ENCODE measurements around the gene SPP2. TPM values are rescaled to one million over a fixed set of nuclear protein-coding genes. Genes with fewer than 3 reads are reported as not detected.

SPP2 gene, protein sequence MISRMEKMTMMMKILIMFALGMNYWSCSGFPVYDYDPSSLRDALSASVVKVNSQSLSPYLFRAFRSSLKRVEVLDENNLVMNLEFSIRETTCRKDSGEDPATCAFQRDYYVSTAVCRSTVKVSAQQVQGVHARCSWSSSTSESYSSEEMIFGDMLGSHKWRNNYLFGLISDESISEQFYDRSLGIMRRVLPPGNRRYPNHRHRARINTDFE
- total RNA-seq (not detected), polyA plus RNA-seq (not detected)

DNA sequence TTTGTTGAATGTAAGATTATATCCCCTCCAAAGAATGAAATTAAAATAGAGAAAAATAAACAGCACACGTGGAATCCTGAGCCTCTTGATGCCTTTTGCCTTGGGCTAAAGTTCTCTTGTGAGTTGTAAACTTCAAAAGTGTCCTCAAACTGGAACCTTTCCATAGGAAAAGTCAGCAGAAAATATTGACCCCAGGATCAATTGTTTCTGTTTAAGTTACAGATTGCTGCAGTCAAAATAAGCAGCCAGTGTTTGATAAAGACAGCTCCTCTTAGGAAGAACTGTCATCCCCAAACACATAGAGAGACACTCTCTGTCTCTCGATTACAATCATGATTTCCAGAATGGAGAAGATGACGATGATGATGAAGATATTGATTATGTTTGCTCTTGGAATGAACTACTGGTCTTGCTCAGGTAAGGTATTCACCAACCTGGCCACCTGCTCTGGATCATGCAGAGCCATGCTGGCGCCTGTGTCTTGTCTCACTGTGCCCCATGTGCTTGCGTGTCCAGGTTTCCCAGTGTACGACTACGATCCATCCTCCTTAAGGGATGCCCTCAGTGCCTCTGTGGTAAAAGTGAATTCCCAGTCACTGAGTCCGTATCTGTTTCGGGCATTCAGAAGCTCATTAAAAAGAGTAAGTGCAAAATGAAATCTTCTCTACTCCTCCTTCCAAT is at the start of gene SPP2:
TSS of gene SPP2 (plus strand) at position 248 of the 681 bp plus-strand sequence. CDS start at position 333, 85 bp downstream.
- Histone ChIP-seq H3K27ac (ENCODE audit: insufficient read depth, low read length, poor library complexity, severe bottlenecking) (no peak within 1 kb of the TSS), H3K4me3 (ENCODE audit: low read depth, low read length) (no peak within 1 kb of the TSS), H3K36me3 (ENCODE audit: control insufficient read depth, insufficient read depth, low read length) (no peaks in the 10 kb centered on the region), H3K9me3 (ENCODE audit: control insufficient read depth in 2 of 2, low read length in 2 of 2) (no peaks in the 10 kb centered on the region), H3K4me1 (ENCODE audit: control insufficient read depth, insufficient read depth, low read length, poor library complexity, severe bottlenecking) (no peaks in the 10 kb centered on the region), H3K27me3 (ENCODE audit: control insufficient read depth, insufficient read depth, low read length) (peaks cover 11% of the 10 kb centered on the region)
- Mint-ChIP-seq H3K4me1 (no peaks in the 10 kb centered on the region), H3K9me3 (peaks cover 0 to 5% (median 0%) of the 10 kb centered on the region in 7 donors), H3K4me3 (no peak within 1 kb of the TSS), H3K27me3 (peaks cover 34% of the 10 kb centered on the region), H3K36me3 (no peaks in the 10 kb centered on the region), H3K27ac (no peak within 1 kb of the TSS)
- DNase-seq (no peak), ATAC-seq (ENCODE audit: low read depth in 2 of 2) (no peak)

DNA sequence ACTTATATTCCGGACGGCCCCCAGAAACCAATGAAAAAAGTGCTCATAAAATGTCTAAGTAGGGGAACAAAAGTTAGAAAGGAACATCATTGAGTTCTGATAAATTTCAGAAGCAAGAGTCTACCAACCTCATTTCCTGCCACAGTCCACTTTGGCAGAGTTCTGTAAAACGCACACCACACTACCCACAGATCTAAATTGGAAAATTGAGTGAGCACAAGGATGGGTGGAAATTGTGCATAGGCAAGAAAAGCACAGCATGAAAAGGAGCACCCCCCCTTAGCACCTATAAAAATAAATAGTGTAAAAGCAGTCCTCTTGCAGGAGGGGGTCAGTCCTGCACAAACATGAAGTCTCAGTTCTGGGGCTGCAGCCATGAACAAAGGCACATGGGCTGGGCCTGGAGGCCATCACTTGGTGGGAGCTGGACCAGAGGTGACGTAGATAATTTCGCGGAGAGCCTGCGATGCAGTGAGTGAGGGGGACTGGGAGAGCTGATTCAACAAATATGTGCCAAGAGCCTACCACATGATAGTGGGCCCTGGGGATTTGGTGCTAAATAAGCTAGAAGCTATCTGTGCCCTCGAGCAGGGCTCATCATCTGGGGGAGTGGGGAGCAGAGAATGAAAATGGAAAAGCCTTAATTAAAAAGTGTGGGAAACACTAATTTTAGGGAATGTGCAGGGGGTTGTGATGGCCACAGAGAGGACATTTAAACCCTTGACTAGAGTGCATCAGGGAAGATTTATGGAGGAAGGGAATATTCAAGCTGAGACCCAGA is 48.9 kb upstream of the SPP2 start:
- Mint-ChIP-seq H3K27ac (peak overlapping the region in 2 of 3 donors; percentile 22 to 57), H3K27me3 (peaks cover 19% of the 10 kb centered on the region), H3K36me3 (no peaks in the 10 kb centered on the region), H3K4me1 (peaks cover 7 to 17% (median 10%) of the 10 kb centered on the region in 4 donors), H3K4me3 (no peak overlapping the region), H3K9me3 (peaks cover 0 to 2% (median 0%) of the 10 kb centered on the region in 7 donors)
- Histone ChIP-seq H3K36me3 (ENCODE audit: control insufficient read depth, insufficient read depth, low read length) (no peaks in the 10 kb centered on the region), H3K4me3 (ENCODE audit: low read depth, low read length) (no peak overlapping the region), H3K27me3 (ENCODE audit: control insufficient read depth, insufficient read depth, low read length) (peaks cover 3% of the 10 kb centered on the region), H3K4me1 (ENCODE audit: control insufficient read depth, insufficient read depth, low read length, poor library complexity, severe bottlenecking) (peaks cover 10% of the 10 kb centered on the region), H3K27ac (ENCODE audit: insufficient read depth, low read length, poor library complexity, severe bottlenecking) (no peak overlapping the region), H3K9me3 (ENCODE audit: control insufficient read depth in 2 of 2, low read length in 2 of 2) (no peaks in the 10 kb centered on the region)
- no peak for ATAC-seq (ENCODE audit: low read depth in 2 of 2)
- DNase-seq: no peak

DNA sequence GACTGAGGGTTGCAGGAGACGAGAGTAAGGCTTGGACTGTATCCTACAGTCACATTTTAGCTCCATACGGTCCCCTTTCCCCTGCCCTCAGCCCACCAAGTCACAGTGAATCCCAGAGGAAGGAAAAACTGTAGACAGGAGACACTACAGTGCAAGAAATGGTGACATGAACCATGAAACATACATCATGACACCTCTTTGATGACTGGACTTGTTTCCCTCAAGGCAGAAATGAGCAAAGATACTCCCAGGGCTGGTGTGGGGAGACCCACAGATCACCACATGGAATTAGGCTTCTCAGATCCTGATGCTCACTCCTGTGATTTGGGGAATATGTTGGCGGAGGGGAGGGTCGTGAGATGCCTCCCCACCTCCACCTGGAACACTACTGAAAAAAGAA is 48.2 kb upstream of the SPP2 start:
- ATAC-seq (ENCODE audit: low read depth in 2 of 2): no peak
- H3K27ac Mint-ChIP-seq: peak overlapping the region in 1 of 3 donors; percentile 57
- H3K27ac ChIP-seq (ENCODE audit: insufficient read depth, low read length, poor library complexity, severe bottlenecking): no peak overlapping the region

DNA sequence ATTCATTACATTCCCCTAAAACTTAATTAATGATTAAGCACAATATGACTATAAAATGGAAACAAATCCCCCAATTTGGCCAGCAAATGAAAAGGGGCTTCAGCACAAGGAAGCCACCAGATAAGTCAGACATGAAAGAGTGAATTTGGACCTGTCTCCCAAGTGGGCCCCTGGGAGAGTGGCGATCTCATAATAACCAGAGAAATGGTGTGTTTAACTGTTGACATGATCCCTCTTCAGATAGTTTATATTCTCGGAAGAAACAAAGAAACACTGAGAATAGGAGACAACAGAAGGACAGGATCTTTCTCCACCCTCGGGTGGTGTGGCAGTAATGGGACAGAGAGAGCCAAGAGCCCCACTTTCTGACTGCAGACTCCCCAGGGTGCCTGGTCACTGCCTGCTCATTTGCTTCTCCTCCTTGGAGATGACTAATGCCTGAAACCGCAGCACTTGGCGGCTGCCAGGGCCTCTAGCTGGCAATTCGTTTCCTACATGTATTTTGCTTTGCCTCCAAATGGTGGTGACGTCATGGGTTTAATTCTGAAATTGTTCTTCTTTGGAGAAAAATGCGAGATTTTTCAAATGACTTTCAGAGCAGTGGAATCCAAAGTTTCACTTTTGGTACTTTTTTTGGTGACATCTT is 46.4 kb upstream of the SPP2 start:
- no peaks in the 10 kb centered on the region for H3K9me3 ChIP-seq (ENCODE audit: control insufficient read depth in 2 of 2, low read length in 2 of 2)

More for the DNA sequence above, 48.2 kb upstream of the SPP2 start:
- H3K9me3 ChIP-seq (ENCODE audit: control insufficient read depth in 2 of 2, low read length in 2 of 2): no peaks in the 10 kb centered on the region
- H3K4me3 ChIP-seq (ENCODE audit: low read depth, low read length): no peak overlapping the region
- Mint-ChIP-seq H3K27me3 (peaks cover 19% of the 10 kb centered on the region), H3K4me3 (no peak overlapping the region), H3K9me3 (peaks cover 0 to 2% (median 0%) of the 10 kb centered on the region in 7 donors), H3K4me1 (peaks cover 6 to 17% (median 10%) of the 10 kb centered on the region in 4 donors), H3K36me3 (no peaks in the 10 kb centered on the region)
- peaks cover 10% of the 10 kb centered on the region for H3K4me1 ChIP-seq (ENCODE audit: control insufficient read depth, insufficient read depth, low read length, poor library complexity, severe bottlenecking)
- DNase-seq: no peak
- H3K27me3 ChIP-seq (ENCODE audit: control insufficient read depth, insufficient read depth, low read length): peaks cover 3% of the 10 kb centered on the region
- H3K36me3 ChIP-seq (ENCODE audit: control insufficient read depth, insufficient read depth, low read length): no peaks in the 10 kb centered on the region

DNA sequence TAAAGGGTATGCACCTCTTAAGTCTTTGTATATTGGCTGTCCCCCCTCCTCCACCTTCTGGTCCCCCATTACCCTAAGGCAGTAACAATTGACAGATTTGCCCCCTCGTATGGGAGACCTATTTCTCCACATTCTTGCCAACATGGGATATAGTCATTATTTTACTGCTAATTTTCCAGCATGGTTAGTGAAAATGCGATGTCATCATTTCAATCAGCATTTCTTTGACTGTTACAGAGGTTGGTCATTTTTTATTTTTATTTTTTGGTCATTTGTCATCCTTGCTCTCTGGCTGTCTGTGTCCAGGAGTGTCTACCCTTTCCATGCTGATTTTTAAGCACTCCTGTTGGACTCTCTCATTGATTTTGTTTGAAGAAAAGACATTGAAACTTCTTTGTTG is 45.4 kb upstream of the SPP2 start:
- Mint-ChIP-seq H3K36me3 (no peaks in the 10 kb centered on the region), H3K27me3 (peaks cover 24% of the 10 kb centered on the region), H3K4me3 (no peak overlapping the region), H3K4me1 (peaks cover 6 to 17% (median 10%) of the 10 kb centered on the region in 4 donors), H3K9me3 (peaks cover 0 to 3% (median 0%) of the 10 kb centered on the region in 7 donors), H3K27ac (no peak overlapping the region)
- ATAC-seq (ENCODE audit: low read depth in 2 of 2) (no peak), DNase-seq (no peak)
- Histone ChIP-seq H3K4me3 (ENCODE audit: low read depth, low read length) (no peak overlapping the region), H3K4me1 (ENCODE audit: control insufficient read depth, insufficient read depth, low read length, poor library complexity, severe bottlenecking) (peaks cover 10% of the 10 kb centered on the region), H3K9me3 (ENCODE audit: control insufficient read depth in 2 of 2, low read length in 2 of 2) (no peaks in the 10 kb centered on the region), H3K27ac (ENCODE audit: insufficient read depth, low read length, poor library complexity, severe bottlenecking) (no peak overlapping the region), H3K36me3 (ENCODE audit: control insufficient read depth, insufficient read depth, low read length) (no peaks in the 10 kb centered on the region), H3K27me3 (ENCODE audit: control insufficient read depth, insufficient read depth, low read length) (peaks cover 6% of the 10 kb centered on the region)

More for the DNA sequence above, 46.4 kb upstream of the SPP2 start:
- no peaks in the 10 kb centered on the region for H3K36me3 Mint-ChIP-seq
- peaks cover 0 to 2% (median 0%) of the 10 kb centered on the region in 7 donors for H3K9me3 Mint-ChIP-seq
- DNase-seq: no peak
- H3K27me3 Mint-ChIP-seq: peaks cover 19% of the 10 kb centered on the region
- Histone ChIP-seq H3K4me1 (ENCODE audit: control insufficient read depth, insufficient read depth, low read length, poor library complexity, severe bottlenecking) (peaks cover 10% of the 10 kb centered on the region), H3K36me3 (ENCODE audit: control insufficient read depth, insufficient read depth, low read length) (no peaks in the 10 kb centered on the region), H3K4me3 (ENCODE audit: low read depth, low read length) (no peak overlapping the region), H3K27me3 (ENCODE audit: control insufficient read depth, insufficient read depth, low read length) (peaks cover 3% of the 10 kb centered on the region), H3K27ac (ENCODE audit: insufficient read depth, low read length, poor library complexity, severe bottlenecking) (no peak overlapping the region)
- no peak overlapping the region for H3K27ac Mint-ChIP-seq
- no peak overlapping the region for H3K4me3 Mint-ChIP-seq
- no peak for ATAC-seq (ENCODE audit: low read depth in 2 of 2)
- peaks cover 6 to 17% (median 10%) of the 10 kb centered on the region in 4 donors for H3K4me1 Mint-ChIP-seq

DNA sequence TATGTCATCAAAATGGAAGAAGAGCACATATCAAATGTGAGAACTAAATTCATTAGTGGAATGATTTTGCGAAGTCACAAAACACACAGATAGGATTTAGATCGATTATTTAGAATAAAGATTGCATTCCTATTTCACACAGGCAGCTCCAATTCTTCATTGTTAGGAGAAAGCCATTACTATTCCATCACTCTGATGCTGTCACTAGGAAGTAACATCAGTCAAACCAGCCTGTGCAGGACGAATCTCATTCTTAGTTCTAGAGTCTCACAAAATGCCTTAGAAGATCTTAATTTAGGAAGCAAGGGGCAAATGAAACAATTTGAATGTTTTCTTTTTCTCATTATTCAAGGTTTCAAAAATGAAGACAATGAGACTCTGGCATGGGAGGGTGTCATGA is 44.0 kb upstream of the SPP2 start:
- Histone ChIP-seq H3K9me3 (ENCODE audit: control insufficient read depth in 2 of 2, low read length in 2 of 2) (no peaks in the 10 kb centered on the region), H3K4me1 (ENCODE audit: control insufficient read depth, insufficient read depth, low read length, poor library complexity, severe bottlenecking) (peaks cover 2% of the 10 kb centered on the region), H3K27me3 (ENCODE audit: control insufficient read depth, insufficient read depth, low read length) (peaks cover 9% of the 10 kb centered on the region), H3K4me3 (ENCODE audit: low read depth, low read length) (no peak overlapping the region), H3K27ac (ENCODE audit: insufficient read depth, low read length, poor library complexity, severe bottlenecking) (no peak overlapping the region), H3K36me3 (ENCODE audit: control insufficient read depth, insufficient read depth, low read length) (no peaks in the 10 kb centered on the region)
- Mint-ChIP-seq H3K4me3 (no peak overlapping the region), H3K27me3 (peaks cover 28% of the 10 kb centered on the region), H3K9me3 (peaks cover 0 to 3% (median 0%) of the 10 kb centered on the region in 7 donors), H3K27ac (peak overlapping the region in 1 of 3 donors; percentile 15), H3K36me3 (no peaks in the 10 kb centered on the region), H3K4me1 (peaks cover 2 to 11% (median 4%) of the 10 kb centered on the region in 4 donors)
- no peak for DNase-seq
- no peak for ATAC-seq (ENCODE audit: low read depth in 2 of 2)

DNA sequence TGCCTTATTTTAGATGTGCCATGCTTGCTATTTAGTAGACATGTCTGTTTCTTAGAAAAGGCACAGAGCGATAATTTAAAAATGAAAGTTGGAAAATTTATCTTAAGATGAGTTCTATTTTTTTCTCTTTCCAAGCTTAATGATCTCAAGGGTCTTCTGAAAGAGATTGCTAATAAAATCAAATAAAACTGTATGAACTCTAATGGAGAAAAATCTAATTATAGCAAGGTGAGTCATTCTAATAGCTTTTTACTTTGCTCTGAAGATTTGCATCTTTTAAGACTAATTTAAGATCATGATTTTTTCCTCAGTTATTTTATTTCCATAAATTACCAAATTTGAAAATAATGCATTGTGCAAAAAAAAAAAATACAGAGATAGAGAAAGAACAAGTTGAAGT is 36.1 kb upstream of the SPP2 start:
- H3K27me3 ChIP-seq (ENCODE audit: control insufficient read depth, insufficient read depth, low read length): peaks cover 25% of the 10 kb centered on the region
- H3K4me3 ChIP-seq (ENCODE audit: low read depth, low read length): no peak overlapping the region
- no peaks in the 10 kb centered on the region for H3K4me1 ChIP-seq (ENCODE audit: control insufficient read depth, insufficient read depth, low read length, poor library complexity, severe bottlenecking)
- no peak overlapping the region for H3K4me3 Mint-ChIP-seq
- peaks cover 58% of the 10 kb centered on the region for H3K27me3 Mint-ChIP-seq
- H3K4me1 Mint-ChIP-seq: no peaks in the 10 kb centered on the region
- no peaks in the 10 kb centered on the region for H3K9me3 ChIP-seq (ENCODE audit: control insufficient read depth in 2 of 2, low read length in 2 of 2)
- ATAC-seq (ENCODE audit: low read depth in 2 of 2) (no peak), DNase-seq (no peak)
- H3K36me3 Mint-ChIP-seq: no peaks in the 10 kb centered on the region
- no peak overlapping the region for H3K27ac ChIP-seq (ENCODE audit: insufficient read depth, low read length, poor library complexity, severe bottlenecking)
- peaks cover 0 to 2% (median 0%) of the 10 kb centered on the region in 7 donors for H3K9me3 Mint-ChIP-seq
- no peaks in the 10 kb centered on the region for H3K36me3 ChIP-seq (ENCODE audit: control insufficient read depth, insufficient read depth, low read length)
- no peak overlapping the region for H3K27ac Mint-ChIP-seq

All from CD4-positive, CD25-positive, alpha-beta regulatory T cell (primary cell).